DMS 273 (cell line): ENCODE measurements around the gene GORASP1.

Source experiments
- DNase-seq: peaks from one replicate; lab custom pipeline; 2025; ENCODE audit not compliant: unreplicated experiment; lab: John Stamatoyannopoulos, UW

The GORASP1 gene

GRCh38 chr3:39103791-39104552 is 3.5 kb downstream of the GORASP1 start:
- DNase-seq: no peak

GRCh38 chr3:39103324-39103693 is 4.1 kb downstream of the GORASP1 start:
- DNase-seq: peak; percentile 8

- DNase-seq: no peak
Observed at GRCh38 chr3:39102504-39103323, 4.7 kb downstream of the GORASP1 start.

- DNase-seq: peak; percentile 48
Observed at GRCh38 chr3:39101022-39101689, 6.3 kb downstream of the GORASP1 start.

GRCh38 chr3:39100500-39100886 is 6.9 kb downstream of the GORASP1 start:
- DNase-seq: no peak

GRCh38 chr3:39099738-39100499 is 7.5 kb downstream of the GORASP1 start:
- no peak for DNase-seq

- DNase-seq: no peak
Observed at GRCh38 chr3:39099242-39099641, 8.2 kb downstream of the GORASP1 start.

GRCh38 chr3:39098473-39099000 is 8.9 kb downstream of the GORASP1 start:
- DNase-seq: no peak

GRCh38 chr3:39097716-39098472 is 9.5 kb downstream of the GORASP1 start:
- DNase-seq: no peak

- no peak for DNase-seq
Observed at GRCh38 chr3:39096775-39097174, 10.7 kb downstream of the GORASP1 start.

GRCh38 chr3:39095778-39096177 is 11.6 kb downstream of the GORASP1 start:
- no peak for DNase-seq

- DNase-seq: no peak
Observed at GRCh38 chr3:39094851-39095677, 12.4 kb downstream of the GORASP1 start.

GRCh38 chr3:39090922-39091321 is 16.5 kb downstream of the GORASP1 start:
- DNase-seq: no peak

GRCh38 chr3:39088889-39089288 is 18.5 kb downstream of the GORASP1 start:
- no peak for DNase-seq

- no peak for DNase-seq
Observed at GRCh38 chr3:39088456-39088855, 19.0 kb downstream of the GORASP1 start.

GRCh38 chr3:39086144-39086543 is 21.3 kb downstream of the GORASP1 start:
- DNase-seq: no peak

GRCh38 chr3:39082666-39083313 is 24.6 kb downstream of the GORASP1 start:
- DNase-seq: no peak

GRCh38 chr3:39080026-39080425 is 27.4 kb downstream of the GORASP1 start:
- no peak for DNase-seq

GRCh38 chr3:39079530-39079929 is 27.9 kb downstream of the GORASP1 start:
- DNase-seq: no peak
